Measurements from ENCODE around the gene POP4. TPM values are rescaled to one million over a fixed set of nuclear protein-coding genes. Genes with fewer than 3 reads are reported as not detected.

POP4 gene
- total RNA-seq, 1 experiment from 2014 or later = 75.0 TPM

- BruUV-seq (replicated peaks) = no TSS peak
- CTCF ChIA-PET = no interaction called here
- DNase-seq = no peak
- no peaks in the 10 kb centered on the region for H3K36me3 ChIP-seq (ENCODE audit: control insufficient read depth, insufficient read depth, low read length)
- Mint-ChIP-seq H3K4me3 (ENCODE audit: unreplicated experiment) (no peak overlapping the region), H3K27me3 (ENCODE audit: insufficient read depth, unreplicated experiment) (peaks cover 6% of the 10 kb centered on the region), H3K27ac (ENCODE audit: unreplicated experiment) (no peak overlapping the region), H3K4me1 (ENCODE audit: low read depth, unreplicated experiment) (no peaks in the 10 kb centered on the region), H3K9me3 (ENCODE audit: unreplicated experiment) (no peaks in the 10 kb centered on the region), H3K36me3 (ENCODE audit: insufficient read depth, unreplicated experiment) (no peaks in the 10 kb centered on the region)
- H3K9me3 ChIP-seq = no peaks in the 10 kb centered on the region
- H3K4me3 ChIP-seq (ENCODE audit: low read depth, low read length) = no peak overlapping the region
- POLR2A ChIA-PET = no interaction called here
- no peaks in the 10 kb centered on the region for H3K4me1 ChIP-seq
- no peak for TF ChIP-seq CTCF (IDR thresholded peaks at IDR 0.05; ENCODE audit: insufficient read depth in 1 of 2, low read depth in 1 of 2, low read length in 1 of 2, severe bottlenecking in 1 of 2, unreplicated experiment in 1 of 2)
- intact Hi-C loops (cut with micrococcal nuclease; ENCODE audit: unreplicated experiment) = no loop called here
- H3K27me3 ChIP-seq (replicated peaks; ENCODE audit: control insufficient read depth, insufficient read depth, low read length) = no peaks in the 10 kb centered on the region
Measured at GRCh38 chr19:29636553-29637360, 30.7 kb downstream of the POP4 start.

GRCh38 chr19:29639086-29639485 is 33.0 kb downstream of the POP4 start:
- Histone ChIP-seq H3K9me3 (no peaks in the 10 kb centered on the region), H3K4me1 (no peaks in the 10 kb centered on the region), H3K27me3 (replicated peaks; ENCODE audit: control insufficient read depth, insufficient read depth, low read length) (no peaks in the 10 kb centered on the region), H3K4me3 (ENCODE audit: low read depth, low read length) (no peak overlapping the region), H3K36me3 (ENCODE audit: control insufficient read depth, insufficient read depth, low read length) (no peaks in the 10 kb centered on the region)
- Mint-ChIP-seq H3K36me3 (ENCODE audit: insufficient read depth, unreplicated experiment) (no peaks in the 10 kb centered on the region), H3K27ac (ENCODE audit: unreplicated experiment) (no peak overlapping the region), H3K9me3 (ENCODE audit: unreplicated experiment) (no peaks in the 10 kb centered on the region), H3K4me3 (ENCODE audit: unreplicated experiment) (no peak overlapping the region), H3K27me3 (ENCODE audit: insufficient read depth, unreplicated experiment) (peaks cover 6% of the 10 kb centered on the region), H3K4me1 (ENCODE audit: low read depth, unreplicated experiment) (no peaks in the 10 kb centered on the region)
- ChIA-PET CTCF (no interaction called here), POLR2A (no interaction called here)
- DNase-seq = no peak
- TF ChIP-seq CTCF (IDR thresholded peaks at IDR 0.05; ENCODE audit: insufficient read depth in 1 of 2, low read depth in 1 of 2, low read length in 1 of 2, severe bottlenecking in 1 of 2, unreplicated experiment in 1 of 2) = no peak
- intact Hi-C loops (cut with micrococcal nuclease; ENCODE audit: unreplicated experiment) = no loop called here
- BruUV-seq (replicated peaks) = no TSS peak

GRCh38 chr19:29640231-29640630 is 34.1 kb downstream of the POP4 start:
- ChIA-PET CTCF (no interaction called here), POLR2A (interaction anchor here (0.6 kb wide), 1 partner anchor 964 kb away, joined by 6 read pairs; no protein-coding TSS in a partner anchor)
- H3K9me3 ChIP-seq = no peaks in the 10 kb centered on the region
- no peak for DNase-seq
- Mint-ChIP-seq H3K27me3 (ENCODE audit: insufficient read depth, unreplicated experiment) (peaks cover 7% of the 10 kb centered on the region), H3K27ac (ENCODE audit: unreplicated experiment) (no peak overlapping the region), H3K4me3 (ENCODE audit: unreplicated experiment) (no peak overlapping the region), H3K36me3 (ENCODE audit: insufficient read depth, unreplicated experiment) (no peaks in the 10 kb centered on the region), H3K9me3 (ENCODE audit: unreplicated experiment) (no peaks in the 10 kb centered on the region), H3K4me1 (ENCODE audit: low read depth, unreplicated experiment) (no peaks in the 10 kb centered on the region)
- TF ChIP-seq CTCF (IDR thresholded peaks at IDR 0.05; ENCODE audit: insufficient read depth in 1 of 2, low read depth in 1 of 2, low read length in 1 of 2, severe bottlenecking in 1 of 2, unreplicated experiment in 1 of 2) = no peak
- H3K36me3 ChIP-seq (ENCODE audit: control insufficient read depth, insufficient read depth, low read length) = no peaks in the 10 kb centered on the region
- H3K4me3 ChIP-seq (ENCODE audit: low read depth, low read length) = no peak overlapping the region
- no peaks in the 10 kb centered on the region for H3K27me3 ChIP-seq (replicated peaks; ENCODE audit: control insufficient read depth, insufficient read depth, low read length)
- H3K4me1 ChIP-seq = no peaks in the 10 kb centered on the region
- no TSS peak for BruUV-seq (replicated peaks)
- intact Hi-C loops (cut with micrococcal nuclease; ENCODE audit: unreplicated experiment) = no loop called here
